ENCODE results near the gene STARD3.

Gene STARD3

GRCh38 chr17:39604911-39605491, 31.9 kb upstream of the STARD3 start:
- DNase-seq: no peak

- no peak for DNase-seq
Observed at GRCh38 chr17:39605492-39606433, 31.2 kb upstream of the STARD3 start.

GRCh38 chr17:39606434-39607056, 30.4 kb upstream of the STARD3 start:
- no peak for DNase-seq

DNA sequence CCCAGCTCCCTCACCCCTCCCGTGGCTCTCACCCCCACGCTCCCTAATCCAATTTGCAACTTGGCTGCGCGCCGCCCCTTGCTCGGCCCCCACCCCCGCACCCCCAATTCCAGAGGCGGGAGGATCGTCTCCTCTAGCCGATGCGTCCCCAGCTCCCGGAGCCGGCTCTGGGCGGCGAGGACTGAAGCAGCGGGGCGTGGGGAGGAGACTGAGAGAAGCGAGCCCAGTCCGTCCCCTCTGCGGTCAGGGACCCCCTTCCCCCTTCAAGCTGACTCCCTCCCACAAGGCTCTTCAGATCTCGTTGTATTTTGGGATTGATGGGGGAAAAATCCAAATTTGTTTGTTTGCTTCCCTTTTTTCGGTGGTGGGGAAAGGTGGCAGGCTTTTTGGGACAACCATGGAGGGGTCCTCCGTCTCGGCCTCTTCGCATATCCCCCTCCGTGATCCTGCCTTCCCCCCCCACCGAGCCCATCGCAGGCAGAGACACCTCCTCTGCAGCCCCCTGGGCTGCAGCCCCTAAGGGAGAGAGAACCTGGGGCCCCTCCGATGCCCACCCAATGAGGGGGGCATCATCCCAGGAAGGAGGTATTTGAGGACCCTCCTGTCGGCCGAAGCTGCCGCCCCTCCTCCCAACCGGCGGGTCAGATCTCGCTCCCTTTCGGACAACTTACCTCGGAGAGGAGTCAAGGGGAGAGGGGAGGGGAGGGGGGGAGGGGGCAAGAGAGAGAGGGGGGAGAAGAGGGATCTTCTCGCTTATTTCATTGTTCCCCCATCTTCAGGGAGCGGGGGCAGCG, 29.7 kb upstream of the STARD3 start:
- DNase-seq: no peak

DNA sequence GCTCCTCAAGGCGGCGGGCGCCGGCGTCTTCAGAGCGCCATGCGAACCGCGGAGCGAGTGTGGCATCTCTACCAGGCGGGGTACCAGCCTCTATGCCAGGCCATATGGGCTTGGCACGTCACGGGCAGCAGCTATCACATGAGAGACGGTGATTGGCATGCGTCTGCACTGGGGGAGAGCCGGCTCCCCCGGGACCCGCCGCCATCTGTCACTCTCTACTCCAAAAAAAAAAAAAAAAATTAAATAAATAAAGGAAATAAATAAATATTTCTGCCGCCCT, 29.2 kb upstream of the STARD3 start, which contains the start of gene NEUROD2:
NEUROD2 (minus strand) TSS at position 70 of the 280 bp plus-strand sequence. CDS start 1,321 bp downstream, outside the sequence.
- DNase-seq: no peak

DNA sequence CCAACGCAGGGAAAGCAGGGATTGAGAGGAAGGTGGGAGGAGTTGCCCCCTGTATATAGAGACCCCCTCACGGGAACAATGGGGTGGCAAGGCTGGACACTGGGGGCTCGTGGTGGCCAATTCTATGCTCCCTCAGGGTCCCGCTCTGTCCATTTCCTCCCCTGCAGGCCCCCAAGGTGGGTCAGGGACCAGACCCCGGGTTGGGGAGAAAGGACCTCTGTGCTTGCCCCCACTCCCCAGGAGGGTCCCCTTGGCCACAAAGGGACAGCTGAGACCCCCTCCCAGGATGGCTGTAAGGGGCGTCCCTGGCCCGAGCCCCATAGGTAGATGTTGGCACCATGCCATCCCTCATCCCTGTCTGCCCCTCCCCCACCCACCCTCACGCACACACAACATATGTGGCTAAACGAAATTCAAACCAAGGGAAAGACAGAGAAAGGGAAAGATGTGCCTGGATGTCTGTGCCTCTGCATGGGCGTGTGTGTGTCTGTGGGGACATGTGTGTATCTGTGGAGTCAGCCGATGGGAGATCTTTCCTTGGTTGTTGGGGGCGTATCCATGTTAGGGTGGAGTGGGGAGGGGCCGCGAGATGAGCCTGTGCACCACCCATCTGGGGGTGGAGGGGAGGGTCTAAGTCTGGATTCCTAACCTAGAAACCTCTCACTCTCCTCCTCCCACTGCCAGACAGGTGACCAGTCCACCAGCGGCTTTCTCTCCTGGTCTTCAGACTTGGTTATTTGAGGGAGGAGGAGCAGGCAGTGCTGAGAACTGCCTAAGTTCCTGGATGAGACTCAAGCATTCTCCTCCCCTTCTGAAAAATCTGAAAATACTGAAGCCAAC, 28.6 kb upstream of the STARD3 start:
- no peak for DNase-seq

GRCh38 chr17:39609416-39610025, 27.4 kb upstream of the STARD3 start:
- no peak for DNase-seq

- no peak for DNase-seq
Observed at GRCh38 chr17:39611401-39612112, 25.4 kb upstream of the STARD3 start.

GRCh38 chr17:39612291-39612894, 24.6 kb upstream of the STARD3 start:
- no peak for DNase-seq

GRCh38 chr17:39612935-39613464, 23.9 kb upstream of the STARD3 start:
- DNase-seq: no peak

DNA sequence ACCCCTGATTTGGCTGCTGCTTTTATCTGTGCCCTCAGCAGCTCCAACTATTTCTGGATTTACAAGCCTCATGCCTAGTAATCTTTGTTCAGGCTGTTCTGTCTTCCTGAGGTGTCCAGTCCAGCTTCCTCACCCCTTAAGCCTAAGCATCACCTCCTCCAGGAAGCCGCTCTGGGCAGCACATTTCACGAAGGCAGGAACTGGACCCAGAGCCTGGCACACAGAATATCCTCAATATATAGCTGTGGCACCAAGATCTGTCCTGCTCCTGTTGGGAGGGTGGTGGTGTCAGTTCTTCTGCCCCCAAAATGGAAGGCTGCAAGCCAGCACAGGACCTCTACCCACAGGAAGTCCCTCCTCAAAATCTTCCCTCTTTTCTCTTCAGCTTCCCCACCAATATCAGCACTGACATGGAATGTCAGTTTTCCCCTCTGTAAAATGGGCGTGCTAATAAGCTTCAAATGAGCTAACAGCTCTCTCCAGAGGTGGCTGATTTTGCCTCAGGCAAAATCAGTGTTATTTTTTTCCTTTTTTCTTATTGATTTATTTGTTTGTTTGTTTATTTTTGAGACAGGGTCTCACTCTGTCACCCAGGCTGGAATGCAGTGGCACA, 22.3 kb upstream of the STARD3 start:
- DNase-seq: no peak

- DNase-seq: no peak
Observed at GRCh38 chr17:39615434-39615833, 21.5 kb upstream of the STARD3 start.

DNA sequence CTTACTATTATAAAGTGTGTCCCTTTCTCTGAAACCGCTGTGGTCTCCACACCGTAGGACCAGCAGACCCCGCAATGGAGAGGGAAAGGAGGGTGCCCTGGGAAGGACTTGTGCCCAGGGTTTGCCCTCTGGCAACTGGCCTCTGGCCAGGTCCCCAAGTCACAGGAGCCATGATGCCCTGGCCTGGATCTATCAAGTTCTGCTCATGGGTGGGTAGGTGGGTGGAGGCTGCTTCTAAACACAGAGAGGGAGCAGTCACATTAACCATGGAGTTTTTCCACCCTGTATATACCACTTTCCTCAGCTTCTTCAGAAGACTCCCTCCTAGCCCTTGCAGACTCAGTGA, 19.9 kb upstream of the STARD3 start:
- DNase-seq: no peak

DNA sequence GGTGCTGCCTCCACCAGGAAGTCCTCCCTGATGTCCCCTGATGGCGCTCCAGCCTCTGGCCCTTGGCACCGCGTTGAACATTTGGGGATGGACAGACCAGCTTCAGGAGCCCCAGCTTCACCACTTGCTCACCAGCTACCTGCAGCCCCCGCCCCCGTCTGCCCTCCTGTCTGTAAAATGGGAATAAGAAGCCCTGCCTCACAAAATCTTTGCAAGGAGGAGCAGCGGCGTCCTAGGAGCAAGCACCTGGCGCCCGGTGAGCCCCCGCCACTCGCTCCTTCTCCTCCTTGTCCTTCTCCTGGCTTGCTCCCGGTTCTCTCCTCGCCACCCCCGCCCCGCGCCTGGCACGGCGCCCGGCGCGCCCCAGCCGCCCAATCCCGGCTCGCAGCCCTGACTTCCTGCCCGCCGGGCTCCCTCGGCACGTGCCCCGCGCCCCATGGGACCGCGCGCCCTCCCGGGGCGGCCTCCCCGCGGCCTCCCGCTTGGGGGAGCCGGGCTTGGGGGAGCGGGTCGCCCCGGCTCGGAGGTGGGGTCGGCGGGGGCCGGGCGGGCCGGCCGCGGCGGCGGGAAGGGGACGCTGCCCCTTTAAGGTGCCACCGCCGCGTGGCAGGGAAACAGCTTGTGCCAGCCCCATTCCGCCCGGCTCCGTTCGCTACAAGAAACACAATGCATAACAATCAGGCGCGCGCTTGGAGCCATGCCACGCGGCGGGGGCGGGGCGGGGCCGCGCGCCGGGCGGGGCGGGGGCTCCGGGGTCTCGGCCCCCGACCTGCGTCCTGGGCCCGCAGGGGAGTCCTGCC, 19.3 kb upstream of the STARD3 start:
- DNase-seq: peak; percentile 35

DNA sequence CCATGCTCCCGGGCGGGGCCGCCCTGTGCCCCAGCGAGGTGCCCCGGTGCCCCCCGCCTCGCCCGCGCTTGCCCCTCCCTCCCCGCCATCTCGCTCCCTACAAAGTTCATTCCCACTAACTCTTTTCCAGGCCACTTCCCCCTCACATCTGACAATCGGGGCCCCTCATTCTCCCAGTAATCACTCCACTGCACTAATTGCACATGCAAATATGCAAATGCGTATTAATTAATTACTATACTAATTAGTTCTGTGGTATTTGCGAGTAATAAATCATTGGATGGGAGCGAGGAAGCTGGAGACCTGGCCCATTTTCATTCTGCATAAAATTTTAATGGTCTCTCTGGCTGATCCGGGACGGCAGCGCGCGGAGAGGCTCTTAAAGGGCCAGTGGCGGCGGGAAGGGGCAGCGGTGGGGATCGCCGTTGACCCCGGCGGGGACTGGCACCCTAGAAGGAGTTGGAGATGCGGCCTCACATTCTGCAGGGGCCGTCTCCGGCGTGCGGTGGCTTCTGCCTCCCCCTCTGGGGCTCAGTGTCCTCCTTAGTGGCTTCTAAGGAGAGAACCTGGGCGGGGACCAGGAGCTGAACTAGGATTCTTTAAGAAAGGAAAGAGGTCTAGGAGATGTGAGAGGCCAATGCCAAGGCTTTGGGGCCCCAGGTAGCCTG, 18.6 kb upstream of the STARD3 start:
- DNase-seq: no peak

DNA sequence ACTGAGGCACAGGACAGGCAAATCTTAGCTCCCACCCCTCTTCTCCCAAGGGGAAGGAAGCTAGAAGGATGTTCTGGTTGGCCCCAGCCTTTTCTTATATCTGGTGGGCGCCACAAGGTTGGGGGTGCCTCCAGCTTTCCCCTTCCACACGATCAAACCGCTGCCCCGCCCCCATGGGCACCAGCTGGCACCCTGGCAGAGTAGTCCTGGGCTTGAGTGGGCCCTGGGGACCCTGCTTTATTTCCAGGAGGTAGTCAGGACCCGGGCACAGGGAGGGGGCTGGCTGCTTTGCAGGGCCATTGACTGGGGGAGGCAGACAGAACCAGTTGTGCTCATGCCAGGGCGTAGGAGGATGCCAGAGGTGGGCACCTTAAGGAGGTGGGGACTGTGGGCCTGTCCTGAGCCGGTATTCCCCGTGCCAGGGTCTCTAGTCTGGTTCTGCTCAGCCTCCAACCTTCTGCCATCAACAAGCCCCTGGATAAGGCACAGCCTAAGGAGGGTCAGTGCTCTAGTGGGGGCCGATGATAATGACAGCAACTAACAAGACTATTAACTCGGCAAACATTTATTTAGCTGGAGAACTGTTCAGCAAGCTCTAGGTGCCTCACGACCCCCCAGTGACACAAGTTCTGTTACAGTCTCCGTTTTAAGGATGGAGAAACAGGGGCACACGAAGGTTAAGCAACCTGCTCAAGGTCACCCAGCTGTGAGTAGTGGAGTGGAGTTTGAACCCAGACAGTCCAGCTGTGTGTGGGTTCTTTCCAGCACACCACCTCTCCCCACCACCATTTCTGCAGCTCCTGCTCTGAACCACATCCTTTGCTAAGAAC, 17.8 kb upstream of the STARD3 start:
- no peak for DNase-seq

- DNase-seq: no peak
Observed at GRCh38 chr17:39619786-39620101, 17.2 kb upstream of the STARD3 start.
